K562 treated with DMSO at 1 percent for 24 hours (cell line): Measurements from ENCODE around the gene PRAC2. TPM values are rescaled to one million over a fixed set of nuclear protein-coding genes. Genes with fewer than 3 reads are reported as not detected.

ENCODE experiments used
- total RNA-seq: library from RNA; unstranded; fragments of 300-600 nt; gene quantifications from 2 replicates; pipeline ENCODE4 v1.2.3, GENCODE V29; 2022; ENCODE audit warnings: low read depth; ENCODE audit not compliant: insufficient read depth

PRAC2 gene
- total RNA-seq, result not detected in 2 replicates

DNA sequence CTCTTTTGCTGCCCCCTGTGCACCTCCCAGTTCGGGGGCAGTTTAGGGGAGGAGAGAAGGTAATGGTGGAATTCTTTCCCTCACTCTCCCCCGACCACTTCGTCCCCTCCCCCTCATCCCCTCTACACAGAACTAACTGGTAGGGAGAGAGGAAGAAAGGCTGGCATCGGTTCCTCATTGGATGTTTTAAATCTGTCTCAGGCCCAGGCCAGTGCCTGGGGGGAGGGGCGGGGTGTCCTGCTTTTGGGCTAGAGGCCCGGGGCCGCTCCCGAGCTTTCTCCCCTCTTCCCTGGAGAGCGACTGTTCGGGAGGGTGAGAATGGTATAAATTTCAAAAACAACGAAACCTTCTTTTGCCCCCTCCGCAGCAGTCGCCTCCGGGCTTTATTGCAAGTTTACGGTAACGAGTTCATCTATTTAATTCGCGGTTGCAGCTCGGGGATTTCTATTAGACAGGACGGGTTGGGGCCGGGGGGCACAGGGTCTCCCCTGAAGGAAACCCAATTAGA is at the start of gene PRAC2:
Gene PRAC2, plus strand, starts transcription at position 271 of the 508 bp plus-strand sequence. CDS start 1,226 bp downstream, outside the sequence.

DNA sequence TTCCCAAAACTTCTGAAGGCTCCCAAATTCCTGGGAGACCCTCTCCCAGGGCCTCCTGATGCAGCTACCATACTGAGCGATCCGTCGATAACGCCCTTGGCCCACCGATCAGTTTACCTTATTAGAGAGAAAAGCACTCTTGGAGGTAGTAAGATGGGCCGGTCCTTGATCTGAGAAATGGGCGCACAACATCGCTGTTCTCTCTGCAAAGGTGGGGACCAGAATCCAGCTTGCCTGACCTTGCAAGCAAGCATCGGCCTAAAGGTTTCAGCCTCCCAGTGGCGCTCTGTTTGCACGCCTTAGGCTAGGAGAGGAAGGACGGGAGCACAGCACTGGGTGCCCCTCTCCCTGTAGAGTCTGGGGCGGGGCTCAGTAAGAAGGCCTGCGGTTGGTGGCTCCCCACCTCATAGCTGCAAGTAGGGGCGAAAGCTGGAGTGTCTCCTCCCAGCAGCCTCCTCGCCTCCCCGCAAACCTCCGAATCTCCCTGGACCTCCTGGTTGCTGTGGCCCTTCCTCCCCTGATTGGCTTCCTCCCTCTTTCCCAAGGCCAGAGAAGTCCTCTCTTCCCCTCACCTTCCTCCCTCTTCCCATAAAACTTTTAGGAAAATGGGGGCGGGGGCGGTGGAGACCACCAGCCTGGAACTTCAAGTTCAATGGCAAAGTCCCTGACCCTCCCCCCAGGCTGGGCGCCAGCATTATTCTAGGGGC is 631 bp upstream of the PRAC2 start, which contains the start of gene PRAC1:
Gene PRAC1, minus strand, starts transcription at position 318 of the 707 bp plus-strand sequence. Its CDS starts 126 bp downstream, at position 192.

DNA sequence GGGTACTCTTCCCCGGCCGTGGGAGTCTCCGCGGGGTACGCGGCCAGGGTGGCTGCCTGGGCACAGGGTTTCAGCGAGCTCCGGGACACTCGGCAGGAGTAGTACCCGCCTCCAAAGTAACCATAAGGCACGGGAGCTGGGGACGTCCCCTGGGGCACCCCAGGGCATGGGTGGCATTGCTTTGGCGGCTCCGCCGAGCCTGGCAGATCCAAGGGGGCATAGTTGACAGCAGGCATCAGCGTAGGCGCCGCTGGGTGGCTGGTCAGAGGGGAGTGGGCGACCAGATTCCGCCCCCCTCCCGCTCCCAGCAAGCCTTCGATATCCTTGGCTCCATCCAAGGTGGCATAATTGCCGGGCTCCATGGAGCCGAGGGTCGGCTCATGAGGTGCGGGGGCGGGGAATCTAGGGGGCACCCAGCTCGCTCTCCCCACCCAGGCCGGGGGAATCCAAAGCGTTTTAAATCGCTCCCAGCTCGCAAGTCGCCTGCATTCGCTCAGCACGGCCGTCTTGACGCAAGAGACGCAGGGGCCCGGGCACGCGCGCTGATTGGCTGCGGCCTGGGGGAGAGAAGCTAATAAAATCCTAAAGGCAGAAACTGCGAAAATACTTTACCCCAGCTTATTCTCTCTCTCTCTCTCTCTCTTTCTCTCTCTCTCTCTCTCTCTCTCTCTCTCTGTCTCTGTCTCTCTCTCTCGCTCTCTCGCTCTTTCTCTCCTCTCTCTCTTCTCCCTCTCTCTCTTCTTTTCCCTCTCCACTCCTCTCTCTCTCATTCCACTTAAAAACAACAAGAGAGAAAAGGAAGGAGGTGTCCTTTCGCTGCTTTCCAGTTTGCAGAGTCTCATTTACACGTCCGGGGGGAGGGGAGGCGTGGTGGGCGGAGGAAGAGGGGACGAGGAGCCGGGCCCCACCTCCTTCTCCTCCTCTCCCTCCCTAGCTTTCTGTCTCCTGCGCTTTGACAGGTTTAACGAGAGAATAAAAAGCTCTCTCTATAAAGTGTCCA is 5.5 kb downstream of the PRAC2 start, which contains the start of gene HOXB13:
Gene HOXB13, minus strand, starts transcription at position 519 of the 1,000 bp plus-strand sequence. Its CDS starts 157 bp downstream, at position 362.

Other genes with a start within 250 kb of the PRAC2 start
- gene HOXB1, start 192.2 kb upstream of the PRAC2 start, total RNA-seq, result not detected in 2 replicates
- 133 and 146 TPM in 2 replicates for gene HOXB2, start 178.1 kb upstream of the PRAC2 start, total RNA-seq
- 19.7 and 22.3 TPM in 2 replicates for gene HOXB4, start 144.8 kb upstream of the PRAC2 start, total RNA-seq
- 26.9 and 34.9 TPM in 2 replicates for gene HOXB3, start 132.9 kb upstream of the PRAC2 start, total RNA-seq
- 4.6 and 5.3 TPM in 2 replicates for gene HOXB5, start 129.4 kb upstream of the PRAC2 start, total RNA-seq
- gene HOXB6, start 118.2 kb upstream of the PRAC2 start, total RNA-seq, result 11.9 and 12.4 TPM in 2 replicates
- 20.8 and 23.2 TPM in 2 replicates for gene HOXB7, start 112.2 kb upstream of the PRAC2 start, total RNA-seq
- gene HOXB8, start 107.9 kb upstream of the PRAC2 start, total RNA-seq, result 30.1 and 31.2 TPM in 2 replicates
- gene HOXB9, start 96.8 kb upstream of the PRAC2 start, total RNA-seq, result 149 and 161 TPM in 2 replicates
- gene PRAC1, start 667 bp upstream of the PRAC2 start, total RNA-seq, result not detected in 2 replicates
- gene HOXB13, start 5.6 kb downstream of the PRAC2 start, total RNA-seq, result 0.12 TPM in 1 of 2 replicates, not detected in the other
- not detected in 2 replicates for gene TTLL6, start 94.0 kb downstream of the PRAC2 start, total RNA-seq
- 57.5 and 58.3 TPM in 2 replicates for gene CALCOCO2, start 107.8 kb downstream of the PRAC2 start, total RNA-seq
- 97.2 and 114 TPM in 2 replicates for gene ATP5MC1, start 169.6 kb downstream of the PRAC2 start, total RNA-seq
- 54.2 and 59.1 TPM in 2 replicates for gene UBE2Z, start 185.2 kb downstream of the PRAC2 start, total RNA-seq
- 129 and 145 TPM in 2 replicates for gene SNF8, start 221.7 kb downstream of the PRAC2 start, total RNA-seq
- gene GIP, start 245.4 kb downstream of the PRAC2 start, total RNA-seq, result not detected in 2 replicates